ENCODE results near the gene GREB1. TPM values are rescaled to one million over a fixed set of nuclear protein-coding genes. Genes with fewer than 3 reads are reported as not detected.

GREB1 gene
- total RNA-seq, 4 donors from 2014 or later, result 8.1 to 74.3 (median 26.7) TPM

GRCh38 chr2:11680901-11681721 lies 147.3 kb downstream of the GREB1 start:
- no peak for TF ChIP-seq EP300 (IDR thresholded peaks at IDR 0.05)
- TF ChIP-seq CTCF (IDR thresholded peaks at IDR 0.05), result no peak
- no peak for TF ChIP-seq POLR2A (IDR thresholded peaks at IDR 0.05)
- 76 to 86% methylated on average over 15 of the region's 15 CpGs for WGBS, 2 donors
- H3K4me3 ChIP-seq, result no peak overlapping the region
- H3K9me3 ChIP-seq, result no peaks in the 10 kb centered on the region
- DNase-seq (ENCODE audit: low spot score in 2 of 2), result no peak
- H3K27ac ChIP-seq, result peak overlapping the region; percentile 51 to 86 (median 70)
- H3K4me1 ChIP-seq, result peaks cover 0 to 26% (median 22%) of the 10 kb centered on the region in 4 donors
- no peaks in the 10 kb centered on the region for H3K36me3 ChIP-seq
- peaks cover 0 to 4% of the 10 kb centered on the region in 2 donors for H3K27me3 ChIP-seq

GRCh38 chr2:11681722-11682589 lies 148.1 kb downstream of the GREB1 start:
- peaks cover 0 to 4% of the 10 kb centered on the region in 2 donors for H3K27me3 ChIP-seq
- DNase-seq (ENCODE audit: low spot score in 2 of 2), result no peak
- peaks cover 0 to 26% (median 22%) of the 10 kb centered on the region in 4 donors for H3K4me1 ChIP-seq
- no peaks in the 10 kb centered on the region for H3K36me3 ChIP-seq
- no peaks in the 10 kb centered on the region for H3K9me3 ChIP-seq
- H3K4me3 ChIP-seq, result no peak overlapping the region
- peak overlapping the region in 3 of 4 donors; percentile 51 to 86 (median 81) for H3K27ac ChIP-seq
- WGBS, 2 donors, result 68 to 74% methylated on average over 30 to 31 of the region's 31 CpGs
- peak; percentile 50 to 65 (median 56) for TF ChIP-seq CTCF (IDR thresholded peaks at IDR 0.05)
- TF ChIP-seq POLR2A (IDR thresholded peaks at IDR 0.05), result no peak
- TF ChIP-seq EP300 (IDR thresholded peaks at IDR 0.05), result no peak

GRCh38 chr2:11682590-11682915 lies 148.7 kb downstream of the GREB1 start:
- Histone ChIP-seq H3K36me3 (no peaks in the 10 kb centered on the region), H3K9me3 (no peaks in the 10 kb centered on the region), H3K4me1 (peaks cover 0 to 26% (median 22%) of the 10 kb centered on the region in 4 donors), H3K4me3 (no peak overlapping the region), H3K27me3 (peaks cover 0 to 4% of the 10 kb centered on the region in 2 donors), H3K27ac (peak overlapping the region in 1 of 4 donors; percentile 81)
- TF ChIP-seq POLR2A (IDR thresholded peaks at IDR 0.05) (no peak), EP300 (IDR thresholded peaks at IDR 0.05) (no peak), CTCF (IDR thresholded peaks at IDR 0.05) (no peak)
- WGBS, 2 donors, result 93 to 94% methylated on average over 8 of the region's 8 CpGs
- no peak for DNase-seq (ENCODE audit: low spot score in 2 of 2)

GRCh38 chr2:11683476-11683875 lies 149.6 kb downstream of the GREB1 start:
- Histone ChIP-seq H3K27me3 (peaks cover 0 to 4% of the 10 kb centered on the region in 2 donors), H3K4me1 (peaks cover 0 to 33% (median 29%) of the 10 kb centered on the region in 4 donors), H3K27ac (no peak overlapping the region), H3K4me3 (no peak overlapping the region), H3K9me3 (no peaks in the 10 kb centered on the region), H3K36me3 (no peaks in the 10 kb centered on the region)
- WGBS, 2 donors, result 50 to 53% methylated on average over 9 of the region's 9 CpGs
- TF ChIP-seq POLR2A (IDR thresholded peaks at IDR 0.05), result no peak
- TF ChIP-seq EP300 (IDR thresholded peaks at IDR 0.05), result no peak
- TF ChIP-seq CTCF (IDR thresholded peaks at IDR 0.05), result no peak
- DNase-seq (ENCODE audit: low spot score in 2 of 2), result no peak

All from tibial nerve (tissue), 4 donors.